ENCODE data around the gene ITGAX. TPM values are rescaled to one million over a fixed set of nuclear protein-coding genes. Genes with fewer than 3 reads are reported as not detected.
"Not testable (repeated sequence)": the region's sequence is repeated elsewhere in the genome, so short reads cannot be mapped to it uniquely, and the experiment has no call there.

ITGAX gene
- total RNA-seq, 1 experiment from 2014 or later = not detected

- POLR2A ChIA-PET (ENCODE audit: unreplicated experiment) = no interaction called here
- H2AFZ ChIP-seq (ENCODE audit: low read length) = no peak overlapping the region
- H3K9ac ChIP-seq (ENCODE audit: low read length) = no peak overlapping the region
- no peaks in the 10 kb centered on the region for H3K9me2 ChIP-seq (replicated peaks; ENCODE audit: low read length)
- no peaks in the 10 kb centered on the region for H3K9me3 ChIP-seq (ENCODE audit: low read length)
- CTCF ChIA-PET = no interaction called here
- no peaks in the 10 kb centered on the region for H3K4me1 ChIP-seq (ENCODE audit: insufficient read depth, low read length)
- no peaks in the 10 kb centered on the region for H3F3A ChIP-seq (ENCODE audit: low read length, unreplicated experiment)
- no peak for TF ChIP-seq CTCF (conservative IDR thresholded peaks at IDR 0.05; ENCODE audit: low read depth, low read length)
- TF ChIP-seq EZH2phosphoT487 (IDR thresholded peaks at IDR 0.05; ENCODE audit: borderline replicate concordance, low read length) = no peak
- no peak for TF ChIP-seq EZH2 (IDR thresholded peaks at IDR 0.05; ENCODE audit: low read length, unreplicated experiment)
- H3K27ac ChIP-seq (ENCODE audit: low read length) = no peak overlapping the region
- peaks cover 42% of the 10 kb centered on the region for H3K27me3 ChIP-seq (ENCODE audit: low read length)
- ATAC-seq (no peak), DNase-seq (no peak)
- no TSS peak for BruUV-seq (replicated peaks)
- no peaks in the 10 kb centered on the region for H4K20me1 ChIP-seq (ENCODE audit: low read length)
- intact Hi-C loops (cut with micrococcal nuclease) = no loop called here
- no peak overlapping the region for H3K4me2 ChIP-seq (ENCODE audit: low read length)
- no peaks in the 10 kb centered on the region for H3K79me2 ChIP-seq (ENCODE audit: low read length)
- H3K4me3 ChIP-seq (ENCODE audit: low read length) = no peak overlapping the region
- no peaks in the 10 kb centered on the region for H3K36me3 ChIP-seq (ENCODE audit: low read depth, low read length)
Measured at GRCh38 chr16:31334934-31335333, 20.0 kb upstream of the ITGAX start.

- Histone ChIP-seq H4K20me1 (ENCODE audit: low read length) (no peaks in the 10 kb centered on the region), H3F3A (ENCODE audit: low read length, unreplicated experiment) (no peaks in the 10 kb centered on the region), H3K9me3 (ENCODE audit: low read length) (no peaks in the 10 kb centered on the region), H3K27me3 (ENCODE audit: low read length) (peaks cover 37% of the 10 kb centered on the region), H3K4me1 (ENCODE audit: insufficient read depth, low read length) (no peaks in the 10 kb centered on the region), H3K79me2 (ENCODE audit: low read length) (no peaks in the 10 kb centered on the region), H3K4me2 (ENCODE audit: low read length) (no peak overlapping the region), H3K36me3 (ENCODE audit: low read depth, low read length) (no peaks in the 10 kb centered on the region), H3K9me2 (replicated peaks; ENCODE audit: low read length) (no peaks in the 10 kb centered on the region), H3K9ac (ENCODE audit: low read length) (no peak overlapping the region), H2AFZ (ENCODE audit: low read length) (no peak overlapping the region), H3K4me3 (ENCODE audit: low read length) (no peak overlapping the region), H3K27ac (ENCODE audit: low read length) (no peak overlapping the region)
- ATAC-seq (no peak), DNase-seq (no peak)
- TF ChIP-seq EZH2phosphoT487 (IDR thresholded peaks at IDR 0.05; ENCODE audit: borderline replicate concordance, low read length) = no peak
- no peak for TF ChIP-seq EZH2 (IDR thresholded peaks at IDR 0.05; ENCODE audit: low read length, unreplicated experiment)
- TF ChIP-seq CTCF (conservative IDR thresholded peaks at IDR 0.05; ENCODE audit: low read depth, low read length) = no peak
- no TSS peak for BruUV-seq (replicated peaks)
- ChIA-PET POLR2A (ENCODE audit: unreplicated experiment) (no interaction called here), CTCF (no interaction called here)
- intact Hi-C loops (cut with micrococcal nuclease) = no loop called here
Measured at GRCh38 chr16:31335431-31335830, 19.5 kb upstream of the ITGAX start.

- H3K9ac ChIP-seq (ENCODE audit: low read length); H3K27ac ChIP-seq (ENCODE audit: low read length); H3K9me2 ChIP-seq (replicated peaks; ENCODE audit: low read length); H4K20me1 ChIP-seq (ENCODE audit: low read length); H3K4me2 ChIP-seq (ENCODE audit: low read length); H3F3A ChIP-seq (ENCODE audit: low read length, unreplicated experiment); CTCF ChIA-PET; BruUV-seq (replicated peaks); H2AFZ ChIP-seq (ENCODE audit: low read length); H3K4me3 ChIP-seq (ENCODE audit: low read length); H3K36me3 ChIP-seq (ENCODE audit: low read depth, low read length); H3K4me1 ChIP-seq (ENCODE audit: insufficient read depth, low read length); ATAC-seq; H3K9me3 ChIP-seq (ENCODE audit: low read length); DNase-seq; H3K79me2 ChIP-seq (ENCODE audit: low read length); POLR2A ChIA-PET (ENCODE audit: unreplicated experiment); intact Hi-C loops (cut with micrococcal nuclease): not testable (repeated sequence)
- peaks cover 25% of the 10 kb centered on the region for H3K27me3 ChIP-seq (ENCODE audit: low read length)
Measured at GRCh38 chr16:31338166-31338685, 16.8 kb upstream of the ITGAX start.
